HepG2 (cell line): ENCODE results near the gene HOXB4. TPM values are rescaled to one million over a fixed set of nuclear protein-coding genes. Genes with fewer than 3 reads are reported as not detected.

Source experiments
- ARID4A ChIP-seq: sonication (generic); formaldehyde crosslinking; IDR thresholded peaks from 2 replicates; pipeline ENCODE4 v1.5.0; 2020; ENCODE audit warnings: mild to moderate bottlenecking, missing genetic modification reagents, borderline replicate concordance
- ERF ChIP-seq: IDR thresholded peaks from 2 replicates; pipeline ENCODE4 v1.6.1; 2018; ENCODE audit warnings: missing biosample characterization, missing genetic modification reagents
- GABPB1 ChIP-seq: IDR thresholded peaks from 2 replicates; pipeline ENCODE4 v1.6.1; 2016; ENCODE audit warnings: mild to moderate bottlenecking, missing genetic modification reagents, moderate library complexity, missing compliant biosample characterization
- HNF4A ChIP-seq: sonication (generic); formaldehyde crosslinking; IDR thresholded peaks from 2 replicates; pipeline ENCODE4 v1.4.0; 2020; ENCODE audit warnings: missing genetic modification reagents
- KDM2A ChIP-seq: sonication (generic); formaldehyde crosslinking; IDR thresholded peaks from 2 replicates; pipeline ENCODE4 v1.4.0; 2020; ENCODE audit warnings: low read depth, missing genetic modification reagents, borderline replicate concordance
- KDM3A ChIP-seq: IDR thresholded peaks from 2 replicates; pipeline ENCODE4 v1.6.1; 2018; ENCODE audit warnings: low read depth, missing compliant biosample characterization
- NFRKB ChIP-seq: fragments of 450-650 bp; IDR thresholded peaks from 2 replicates; pipeline ENCODE4 v1.6.1; 2017
- PHF20 ChIP-seq: sonication (generic); formaldehyde crosslinking; IDR thresholded peaks from 2 replicates; pipeline ENCODE4 v1.5.0; 2020; ENCODE audit warnings: mild to moderate bottlenecking, missing genetic modification reagents
- PTBP1 ChIP-seq: fragments of 200-400 bp; formaldehyde crosslinking; IDR thresholded peaks from 2 replicates; pipeline ENCODE4 v1.6.1; 2018; ENCODE audit warnings: low read length, low read depth; ENCODE audit not compliant: poor library complexity, severe bottlenecking
- RBAK ChIP-seq: sonication (generic); formaldehyde crosslinking; IDR thresholded peaks from 2 replicates; pipeline ENCODE4 v1.5.1; 2020; ENCODE audit warnings: mild to moderate bottlenecking, missing genetic modification reagents
- RBM39 ChIP-seq: fragments of 200-400 bp; formaldehyde crosslinking; IDR thresholded peaks from one replicate; pipeline ENCODE4 v1.6.1; 2018; ENCODE audit warnings: antibody characterized with exemption, mild to moderate bottlenecking, low read depth, low read length; ENCODE audit not compliant: poor library complexity, severe bottlenecking
- RXRB ChIP-seq: IDR thresholded peaks from 2 replicates; pipeline ENCODE4 v1.6.1; 2016; ENCODE audit warnings: borderline replicate concordance, missing genetic modification reagents, missing compliant biosample characterization
- WIZ ChIP-seq: sonication (generic); formaldehyde crosslinking; IDR thresholded peaks from 2 replicates; pipeline ENCODE4 v1.5.1; 2020; ENCODE audit warnings: mild to moderate bottlenecking, missing genetic modification reagents
- ZNF280B ChIP-seq: sonication (generic); formaldehyde crosslinking; IDR thresholded peaks from 2 replicates; pipeline ENCODE4 v1.5.0; 2020; ENCODE audit warnings: missing genetic modification reagents, mild to moderate bottlenecking, borderline replicate concordance
- ZNF446 ChIP-seq: sonication (generic); formaldehyde crosslinking; IDR thresholded peaks from 2 replicates; pipeline ENCODE4 v1.5.0; 2020; ENCODE audit warnings: mild to moderate bottlenecking, missing genetic modification reagents
- ZNF550 ChIP-seq: sonication (generic); formaldehyde crosslinking; IDR thresholded peaks from 2 replicates; pipeline ENCODE4 v1.4.0; 2020; ENCODE audit warnings: mild to moderate bottlenecking, missing genetic modification reagents, borderline replicate concordance
- ZNF703 ChIP-seq: sonication (generic); formaldehyde crosslinking; IDR thresholded peaks from 2 replicates; pipeline ENCODE4 v1.5.1; 2020; ENCODE audit warnings: missing genetic modification reagents, mild to moderate bottlenecking, moderate library complexity, borderline replicate concordance
- ZNF766 ChIP-seq: sonication (generic); formaldehyde crosslinking; IDR thresholded peaks from 2 replicates; pipeline ENCODE4 v1.5.0; 2020; ENCODE audit warnings: missing genetic modification reagents, borderline replicate concordance
- ZNF784 ChIP-seq: sonication (generic); formaldehyde crosslinking; IDR thresholded peaks from 2 replicates; pipeline ENCODE4 v1.5.1; 2020; ENCODE audit warnings: missing genetic modification reagents, mild to moderate bottlenecking, borderline replicate concordance
- ZZZ3 ChIP-seq: sonication (generic); formaldehyde crosslinking; IDR thresholded peaks from 2 replicates; pipeline ENCODE4 v1.4.0; 2020; ENCODE audit warnings: missing genetic modification reagents, mild to moderate bottlenecking, borderline replicate concordance
- polyA plus RNA-seq, 8 experiments: library from polyadenylated mRNA; depleted of rRNA in 3 of 8; stranded (reverse) in 7 of 8; unstranded in 1 of 8; fragments of >200 nt; fragmentation: Illumina TruSeq in 4 of 8; extraction: Trizol in 4 of 8; gene quantifications; 2 replicates each; pipeline versions ENCODE4 v1.2.1 to v1.2.3, GENCODE V29; 2011 to 2016; ENCODE audit warnings: low read depth in 4 of 8, missing spikeins in 1 of 8, mixed read lengths in 1 of 8; ENCODE audit not compliant: insufficient read depth in 1 of 8
- total RNA-seq, 5 experiments: library from RNA; depleted of rRNA; stranded (reverse); fragments of >200 nt; fragmentation: Illumina TruSeq; extraction: Trizol; gene quantifications; 2 replicates each; pipeline ENCODE4 v1.2.3, GENCODE V29; 2016; ENCODE audit warnings: low read depth in 1 of 5
- TF ChIP-seq, protein P1 (sequence below): IDR thresholded peaks from 2 replicates; pipeline ENCODE4 v1.6.1; 2016; ENCODE audit warnings: missing compliant biosample characterization, missing genetic modification reagents, borderline replicate concordance
- TF ChIP-seq, protein P2 (sequence below): sonication (generic); formaldehyde crosslinking; IDR thresholded peaks from 2 replicates; pipeline ENCODE4 v1.4.0; 2020; ENCODE audit warnings: missing genetic modification reagents

HOXB4 gene
- total and polyA plus RNA-seq, 2 of the 13 experiments (the other 11 are each of a cell fraction or from before 2014, with no cell fraction given), result not detected

- TF ChIP-seq, protein P1, sequence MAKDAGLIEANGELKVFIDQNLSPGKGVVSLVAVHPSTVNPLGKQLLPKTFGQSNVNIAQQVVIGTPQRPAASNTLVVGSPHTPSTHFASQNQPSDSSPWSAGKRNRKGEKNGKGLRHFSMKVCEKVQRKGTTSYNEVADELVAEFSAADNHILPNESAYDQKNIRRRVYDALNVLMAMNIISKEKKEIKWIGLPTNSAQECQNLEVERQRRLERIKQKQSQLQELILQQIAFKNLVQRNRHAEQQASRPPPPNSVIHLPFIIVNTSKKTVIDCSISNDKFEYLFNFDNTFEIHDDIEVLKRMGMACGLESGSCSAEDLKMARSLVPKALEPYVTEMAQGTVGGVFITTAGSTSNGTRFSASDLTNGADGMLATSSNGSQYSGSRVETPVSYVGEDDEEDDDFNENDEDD (CRISPR knock-in tag), result no peak
- no peak for TF ChIP-seq RXRB (CRISPR knock-in tag)
- peak; percentile 49; the same call in 1 of the 2 replicates for TF ChIP-seq GABPB1 (CRISPR knock-in tag)
- no peak for TF ChIP-seq HNF4A (CRISPR knock-in tag)
- peak; percentile 65 for TF ChIP-seq RBM39
- TF ChIP-seq WIZ (CRISPR knock-in tag), result no peak
- TF ChIP-seq ZZZ3 (CRISPR knock-in tag), result no peak
- no peak for TF ChIP-seq PTBP1
- peak; percentile 71; the same call in 1 of the 2 replicates for TF ChIP-seq KDM2A (CRISPR knock-in tag)
- no peak for TF ChIP-seq ARID4A (CRISPR knock-in tag)
- no peak for TF ChIP-seq ZNF784 (CRISPR knock-in tag)
- TF ChIP-seq RBAK (CRISPR knock-in tag), result no peak
- no peak for TF ChIP-seq ZNF280B (CRISPR knock-in tag)
- TF ChIP-seq, protein P2, sequence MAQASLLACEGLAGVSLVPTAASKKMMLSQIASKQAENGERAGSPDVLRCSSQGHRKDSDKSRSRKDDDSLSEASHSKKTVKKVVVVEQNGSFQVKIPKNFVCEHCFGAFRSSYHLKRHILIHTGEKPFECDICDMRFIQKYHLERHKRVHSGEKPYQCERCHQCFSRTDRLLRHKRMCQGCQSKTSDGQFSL, result peak; percentile 81
- no peak for TF ChIP-seq ERF (CRISPR knock-in tag)
- TF ChIP-seq PHF20, result no peak
- TF ChIP-seq ZNF446 (CRISPR knock-in tag), result no peak
- TF ChIP-seq ZNF703 (CRISPR knock-in tag), result no peak
- no peak for TF ChIP-seq NFRKB
- TF ChIP-seq KDM3A (CRISPR knock-in tag), result peak; percentile 48; the same call in 1 of the 2 replicates
- TF ChIP-seq ZNF550 (CRISPR knock-in tag), result no peak
- TF ChIP-seq ZNF766, result no peak
Observed at GRCh38 chr17:48593840-48594537, 15.8 kb upstream of the HOXB4 start (continued).
